Measurements from ENCODE around the gene RAPH1.

Gene RAPH1, protein sequence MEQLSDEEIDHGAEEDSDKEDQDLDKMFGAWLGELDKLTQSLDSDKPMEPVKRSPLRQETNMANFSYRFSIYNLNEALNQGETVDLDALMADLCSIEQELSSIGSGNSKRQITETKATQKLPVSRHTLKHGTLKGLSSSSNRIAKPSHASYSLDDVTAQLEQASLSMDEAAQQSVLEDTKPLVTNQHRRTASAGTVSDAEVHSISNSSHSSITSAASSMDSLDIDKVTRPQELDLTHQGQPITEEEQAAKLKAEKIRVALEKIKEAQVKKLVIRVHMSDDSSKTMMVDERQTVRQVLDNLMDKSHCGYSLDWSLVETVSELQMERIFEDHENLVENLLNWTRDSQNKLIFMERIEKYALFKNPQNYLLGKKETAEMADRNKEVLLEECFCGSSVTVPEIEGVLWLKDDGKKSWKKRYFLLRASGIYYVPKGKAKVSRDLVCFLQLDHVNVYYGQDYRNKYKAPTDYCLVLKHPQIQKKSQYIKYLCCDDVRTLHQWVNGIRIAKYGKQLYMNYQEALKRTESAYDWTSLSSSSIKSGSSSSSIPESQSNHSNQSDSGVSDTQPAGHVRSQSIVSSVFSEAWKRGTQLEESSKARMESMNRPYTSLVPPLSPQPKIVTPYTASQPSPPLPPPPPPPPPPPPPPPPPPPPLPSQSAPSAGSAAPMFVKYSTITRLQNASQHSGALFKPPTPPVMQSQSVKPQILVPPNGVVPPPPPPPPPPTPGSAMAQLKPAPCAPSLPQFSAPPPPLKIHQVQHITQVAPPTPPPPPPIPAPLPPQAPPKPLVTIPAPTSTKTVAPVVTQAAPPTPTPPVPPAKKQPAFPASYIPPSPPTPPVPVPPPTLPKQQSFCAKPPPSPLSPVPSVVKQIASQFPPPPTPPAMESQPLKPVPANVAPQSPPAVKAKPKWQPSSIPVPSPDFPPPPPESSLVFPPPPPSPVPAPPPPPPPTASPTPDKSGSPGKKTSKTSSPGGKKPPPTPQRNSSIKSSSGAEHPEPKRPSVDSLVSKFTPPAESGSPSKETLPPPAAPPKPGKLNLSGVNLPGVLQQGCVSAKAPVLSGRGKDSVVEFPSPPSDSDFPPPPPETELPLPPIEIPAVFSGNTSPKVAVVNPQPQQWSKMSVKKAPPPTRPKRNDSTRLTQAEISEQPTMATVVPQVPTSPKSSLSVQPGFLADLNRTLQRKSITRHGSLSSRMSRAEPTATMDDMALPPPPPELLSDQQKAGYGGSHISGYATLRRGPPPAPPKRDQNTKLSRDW

DNA sequence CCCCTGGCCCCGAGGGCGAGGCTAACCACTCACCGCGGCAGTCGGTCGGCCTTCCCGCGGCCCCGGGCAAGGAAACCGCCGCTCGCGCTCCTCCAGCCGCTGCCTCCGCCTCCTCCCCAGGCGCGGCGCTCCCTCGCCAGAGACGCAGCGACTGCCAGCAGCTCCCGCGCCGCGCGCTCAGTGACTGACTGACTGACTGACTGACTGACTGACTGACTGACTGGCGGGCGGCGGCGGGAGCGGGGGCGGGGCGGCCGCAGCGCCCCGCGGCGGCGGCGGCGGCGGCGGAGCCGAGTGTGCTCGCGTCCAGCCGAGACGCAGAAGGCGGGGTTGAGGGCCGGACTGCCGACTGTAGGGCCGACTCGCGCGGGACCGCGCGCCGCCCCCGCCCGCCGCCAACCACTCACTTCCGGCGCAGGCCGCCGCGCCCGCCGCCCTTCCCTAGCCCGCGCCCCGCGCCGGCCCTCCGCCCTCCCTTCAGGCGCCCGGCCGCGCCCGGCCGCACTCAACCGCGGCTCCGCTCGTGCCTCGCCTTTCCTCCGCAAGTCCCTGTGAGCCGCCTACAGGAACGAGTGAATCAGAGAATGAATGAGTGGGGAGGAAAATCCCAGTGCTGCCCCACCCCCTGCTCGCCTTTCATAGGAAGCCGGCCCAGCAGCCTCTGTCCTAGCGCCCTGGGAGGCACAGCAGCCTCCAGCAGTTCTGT, at the start of gene RAPH1:
Gene RAPH1, minus strand, starts transcription at position 224 of the 706 bp plus-strand sequence. CDS start 39,948 bp downstream, outside the sequence.
- peak; percentile 31 for DNase-seq (ENCODE audit: low read depth)
- peak within 1 kb of the TSS; percentile 84 for H3K4me3 ChIP-seq (ENCODE audit: low read length)
- TF ChIP-seq, protein P1, sequence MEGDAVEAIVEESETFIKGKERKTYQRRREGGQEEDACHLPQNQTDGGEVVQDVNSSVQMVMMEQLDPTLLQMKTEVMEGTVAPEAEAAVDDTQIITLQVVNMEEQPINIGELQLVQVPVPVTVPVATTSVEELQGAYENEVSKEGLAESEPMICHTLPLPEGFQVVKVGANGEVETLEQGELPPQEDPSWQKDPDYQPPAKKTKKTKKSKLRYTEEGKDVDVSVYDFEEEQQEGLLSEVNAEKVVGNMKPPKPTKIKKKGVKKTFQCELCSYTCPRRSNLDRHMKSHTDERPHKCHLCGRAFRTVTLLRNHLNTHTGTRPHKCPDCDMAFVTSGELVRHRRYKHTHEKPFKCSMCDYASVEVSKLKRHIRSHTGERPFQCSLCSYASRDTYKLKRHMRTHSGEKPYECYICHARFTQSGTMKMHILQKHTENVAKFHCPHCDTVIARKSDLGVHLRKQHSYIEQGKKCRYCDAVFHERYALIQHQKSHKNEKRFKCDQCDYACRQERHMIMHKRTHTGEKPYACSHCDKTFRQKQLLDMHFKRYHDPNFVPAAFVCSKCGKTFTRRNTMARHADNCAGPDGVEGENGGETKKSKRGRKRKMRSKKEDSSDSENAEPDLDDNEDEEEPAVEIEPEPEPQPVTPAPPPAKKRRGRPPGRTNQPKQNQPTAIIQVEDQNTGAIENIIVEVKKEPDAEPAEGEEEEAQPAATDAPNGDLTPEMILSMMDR (conservative IDR thresholded peaks at IDR 0.05; ENCODE audit: low read depth, low read length): no peak

DNA sequence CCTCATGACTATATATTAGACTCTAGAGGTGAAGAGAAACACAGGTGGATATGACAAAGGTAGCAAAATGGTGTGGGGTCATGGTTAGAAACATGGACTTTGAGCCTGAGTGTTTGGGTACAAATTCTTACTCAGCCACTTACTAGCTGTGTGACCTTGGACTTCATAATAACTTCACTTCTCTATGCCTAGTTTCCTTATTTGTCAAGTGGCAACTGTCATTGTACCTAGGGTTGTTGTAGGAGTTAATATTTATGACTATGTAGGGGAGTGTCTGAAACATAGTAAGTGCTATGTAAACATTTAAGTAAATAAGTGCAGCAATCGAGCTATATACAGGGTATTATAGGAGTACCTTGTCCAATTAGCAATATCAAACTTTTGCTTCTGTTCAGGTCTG, 49.7 kb upstream of the RAPH1 start:
- DNase-seq (ENCODE audit: low read depth): no peak
- TF ChIP-seq, protein P1 (conservative IDR thresholded peaks at IDR 0.05; ENCODE audit: low read depth, low read length): no peak

DNA sequence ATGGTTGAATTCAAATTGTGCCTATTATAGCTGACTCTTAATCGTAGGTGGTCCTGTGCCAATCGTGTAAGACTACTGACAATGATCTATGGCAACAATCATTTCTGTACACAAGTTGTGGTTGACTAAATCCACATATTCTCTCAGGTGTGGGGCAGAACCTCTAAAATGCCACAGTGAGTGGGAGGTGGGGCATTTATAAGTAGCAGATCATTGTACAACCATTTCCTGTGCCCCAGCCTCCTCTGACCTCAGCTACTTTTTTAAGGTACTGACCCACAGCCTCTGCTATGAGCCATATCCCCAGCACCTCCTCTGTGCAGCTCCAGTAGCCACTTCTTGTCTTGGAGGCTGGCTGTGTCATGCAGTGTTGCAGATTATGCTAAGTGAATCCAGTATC, 48.6 kb upstream of the RAPH1 start:
- DNase-seq (ENCODE audit: low read depth): no peak
- no peak overlapping the region for H3K4me3 ChIP-seq (ENCODE audit: low read length)
- TF ChIP-seq, protein P1 (conservative IDR thresholded peaks at IDR 0.05; ENCODE audit: low read depth, low read length): no peak

More for the DNA sequence above, 49.7 kb upstream of the RAPH1 start:
- no peak overlapping the region for H3K4me3 ChIP-seq (ENCODE audit: low read length)

DNA sequence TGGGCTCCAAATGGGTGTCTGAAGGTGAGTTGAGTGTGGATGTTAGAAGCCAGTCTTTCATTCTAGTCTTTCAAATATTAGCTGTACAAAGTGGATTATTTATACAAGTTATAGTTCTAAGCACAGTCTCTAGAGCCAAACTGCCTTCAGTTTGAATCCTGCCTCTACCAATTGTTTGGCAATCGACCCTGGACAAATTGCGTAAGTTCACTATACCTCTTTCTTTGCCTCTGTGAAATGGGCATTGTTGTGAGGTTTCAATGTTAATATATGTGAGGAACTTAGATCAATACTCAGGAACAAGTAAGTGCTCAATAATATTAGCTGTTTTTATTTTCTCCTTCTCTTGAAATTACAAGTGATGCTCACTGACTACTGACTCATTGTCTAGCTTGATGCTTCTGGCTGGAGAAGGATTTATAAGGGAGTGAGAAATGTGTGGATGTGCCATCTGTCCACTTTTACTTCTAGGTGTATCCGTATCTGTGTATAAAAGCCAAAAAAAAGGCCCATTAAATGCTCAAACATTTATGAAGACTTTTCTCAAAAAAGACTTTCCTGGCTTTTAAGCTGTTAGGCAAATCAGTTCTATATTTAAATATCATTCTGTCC, 48.1 kb upstream of the RAPH1 start:
- no peak for DNase-seq (ENCODE audit: low read depth)
- H3K4me3 ChIP-seq (ENCODE audit: low read length): no peak overlapping the region
- TF ChIP-seq, protein P1 (conservative IDR thresholded peaks at IDR 0.05; ENCODE audit: low read depth, low read length): no peak

DNA sequence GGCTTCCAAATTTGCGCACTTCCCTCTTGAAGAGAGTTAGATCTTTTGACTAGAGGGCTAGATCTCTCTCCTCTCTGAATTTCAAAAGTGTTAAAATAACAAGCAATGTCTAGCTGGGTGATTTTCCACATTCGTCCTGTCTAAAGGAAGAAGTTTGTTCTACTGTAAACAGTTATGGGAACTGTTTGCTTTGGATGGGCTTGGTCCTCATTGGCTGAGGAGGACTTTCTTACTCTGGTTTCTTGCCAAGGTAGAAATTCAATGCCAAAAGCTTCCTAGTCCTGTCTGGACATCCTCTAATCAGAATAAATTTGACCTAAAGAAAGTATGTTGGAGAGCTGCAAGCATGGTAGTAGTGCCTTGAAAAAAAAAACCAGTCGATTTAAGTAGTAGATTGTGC, 47.4 kb upstream of the RAPH1 start:
- TF ChIP-seq, protein P1 (conservative IDR thresholded peaks at IDR 0.05; ENCODE audit: low read depth, low read length): no peak
- DNase-seq (ENCODE audit: low read depth): no peak
- no peak overlapping the region for H3K4me3 ChIP-seq (ENCODE audit: low read length)

DNA sequence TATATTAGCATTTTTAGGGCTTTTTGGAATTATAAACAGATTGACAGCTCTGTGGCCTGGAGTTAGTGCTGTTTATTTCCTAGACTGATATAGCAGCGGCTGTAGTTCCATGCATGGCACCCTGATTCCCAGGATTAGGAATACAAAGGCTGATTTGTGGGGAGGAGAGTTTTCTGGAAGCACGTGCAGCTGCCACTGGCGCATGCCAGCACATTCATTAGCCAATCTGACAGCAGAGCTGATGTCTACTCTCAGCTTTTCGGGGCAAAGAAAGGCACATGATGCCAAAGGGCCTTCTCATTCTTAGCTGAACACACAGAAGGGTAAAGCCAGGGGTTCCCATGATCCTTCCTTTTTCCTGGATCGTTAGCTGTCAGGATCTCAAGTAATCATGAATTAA, 45.7 kb upstream of the RAPH1 start:
- no peak overlapping the region for H3K4me3 ChIP-seq (ENCODE audit: low read length)
- TF ChIP-seq, protein P1 (conservative IDR thresholded peaks at IDR 0.05; ENCODE audit: low read depth, low read length): no peak
- peak; percentile 42 for DNase-seq (ENCODE audit: low read depth)
